ENCODE results near the gene BCHE. TPM values are rescaled to one million over a fixed set of nuclear protein-coding genes. Genes with fewer than 3 reads are reported as not detected.

Gene BCHE
- total and polyA plus RNA-seq, 2 experiments from 2014 or later, result 11.1 to 16.2 TPM

GRCh38 chr3:165837801-165838200, 578 bp upstream of the BCHE start:
- Histone ChIP-seq H3K27ac (no peak overlapping the region), H3K4me1 (ENCODE audit: low read depth) (no peaks in the 10 kb centered on the region), H3K27me3 (no peaks in the 10 kb centered on the region), H3K9me3 (ENCODE audit: low read depth) (no peaks in the 10 kb centered on the region), H3K4me3 (no peak overlapping the region), H3K36me3 (no peaks in the 10 kb centered on the region)
- no peak for DNase-seq (ENCODE audit: low read depth in 1 of 2, low spot score in 1 of 2)
- TF ChIP-seq CTCF (IDR thresholded peaks at IDR 0.05; ENCODE audit: low read depth, low read length), result no peak

GRCh38 chr3:165835431-165835830, 1.8 kb downstream of the BCHE start:
- no peaks in the 10 kb centered on the region for H3K4me1 ChIP-seq (ENCODE audit: low read depth)
- H3K36me3 ChIP-seq, result no peaks in the 10 kb centered on the region
- TF ChIP-seq CTCF (IDR thresholded peaks at IDR 0.05; ENCODE audit: low read depth, low read length), result no peak
- no peak for DNase-seq (ENCODE audit: low read depth in 1 of 2, low spot score in 1 of 2)
- H3K27ac ChIP-seq, result no peak overlapping the region
- no peaks in the 10 kb centered on the region for H3K27me3 ChIP-seq
- peak overlapping the region; percentile 41 for H3K4me3 ChIP-seq
- no peaks in the 10 kb centered on the region for H3K9me3 ChIP-seq (ENCODE audit: low read depth)

DNA sequence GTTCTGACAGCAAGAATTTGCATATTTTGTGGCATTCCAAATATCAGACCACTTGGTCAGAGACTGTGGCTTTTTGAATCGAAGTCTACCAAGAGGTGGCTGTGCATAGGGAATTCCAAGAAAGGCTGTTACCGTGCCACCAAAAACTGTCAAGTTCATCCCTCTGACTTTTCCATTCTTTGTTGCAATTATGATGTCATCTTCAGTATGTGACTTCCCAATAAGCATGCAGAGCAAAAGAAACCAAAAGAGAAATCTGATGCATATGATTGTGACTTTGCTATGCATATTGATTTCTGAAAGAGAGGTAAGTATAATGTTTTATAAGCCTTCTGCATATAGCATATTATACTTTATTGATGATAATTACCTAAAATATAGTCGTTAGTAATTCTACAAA, 6.5 kb downstream of the BCHE start:
- Histone ChIP-seq H3K4me3 (no peak overlapping the region), H3K36me3 (no peaks in the 10 kb centered on the region), H3K4me1 (ENCODE audit: low read depth) (no peaks in the 10 kb centered on the region), H3K27ac (no peak overlapping the region), H3K27me3 (no peaks in the 10 kb centered on the region), H3K9me3 (ENCODE audit: low read depth) (no peaks in the 10 kb centered on the region)
- no peak for TF ChIP-seq CTCF (IDR thresholded peaks at IDR 0.05; ENCODE audit: low read depth, low read length)
- no peak for DNase-seq (ENCODE audit: low read depth in 1 of 2, low spot score in 1 of 2)

- DNase-seq (ENCODE audit: low read depth in 1 of 2, low spot score in 1 of 2), result no peak
- TF ChIP-seq CTCF (IDR thresholded peaks at IDR 0.05; ENCODE audit: low read depth, low read length), result no peak
- no peak overlapping the region for H3K27ac ChIP-seq
- no peaks in the 10 kb centered on the region for H3K9me3 ChIP-seq (ENCODE audit: low read depth)
- H3K4me1 ChIP-seq (ENCODE audit: low read depth), result no peaks in the 10 kb centered on the region
- H3K4me3 ChIP-seq, result no peak overlapping the region
- no peaks in the 10 kb centered on the region for H3K27me3 ChIP-seq
- no peaks in the 10 kb centered on the region for H3K36me3 ChIP-seq
Measured at GRCh38 chr3:165827883-165828282, 9.3 kb downstream of the BCHE start.

GRCh38 chr3:165827233-165827632, 10.0 kb downstream of the BCHE start:
- no peak for TF ChIP-seq CTCF (IDR thresholded peaks at IDR 0.05; ENCODE audit: low read depth, low read length)
- Histone ChIP-seq H3K27ac (no peak overlapping the region), H3K4me3 (no peak overlapping the region), H3K4me1 (ENCODE audit: low read depth) (no peaks in the 10 kb centered on the region), H3K36me3 (no peaks in the 10 kb centered on the region), H3K9me3 (ENCODE audit: low read depth) (no peaks in the 10 kb centered on the region), H3K27me3 (no peaks in the 10 kb centered on the region)
- DNase-seq (ENCODE audit: low read depth in 1 of 2, low spot score in 1 of 2), result no peak

DNA sequence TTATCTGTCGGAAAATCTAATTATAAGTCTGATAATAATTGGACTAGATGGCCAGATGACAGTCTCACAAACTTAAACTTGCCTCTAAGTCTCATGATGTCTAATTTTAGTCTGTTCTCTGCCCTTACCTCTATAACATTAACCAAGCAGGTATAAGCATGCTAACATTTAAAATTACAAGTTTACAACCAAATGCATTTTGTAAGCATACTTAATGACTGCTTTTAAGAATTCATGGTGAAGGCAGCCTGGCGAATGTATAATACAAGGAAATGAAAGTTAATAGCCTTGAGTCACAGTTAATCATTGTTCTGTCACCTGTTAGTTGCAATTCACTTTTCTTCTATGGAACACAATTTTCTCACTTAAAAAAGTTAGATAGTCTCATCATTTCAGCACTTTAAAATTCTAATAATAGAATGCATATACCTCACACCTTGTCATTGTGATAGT, 16.5 kb downstream of the BCHE start:
- Histone ChIP-seq H3K9me3 (ENCODE audit: low read depth) (no peaks in the 10 kb centered on the region), H3K27ac (no peak overlapping the region), H3K27me3 (no peaks in the 10 kb centered on the region), H3K36me3 (no peaks in the 10 kb centered on the region), H3K4me1 (ENCODE audit: low read depth) (peaks cover 8% of the 10 kb centered on the region), H3K4me3 (no peak overlapping the region)
- TF ChIP-seq CTCF (IDR thresholded peaks at IDR 0.05; ENCODE audit: low read depth, low read length), result no peak
- DNase-seq (ENCODE audit: low read depth in 1 of 2, low spot score in 1 of 2), result no peak
